Fibroblast of lung (primary cell): Measurements from ENCODE around the gene ZFPM1. TPM values are rescaled to one million over a fixed set of nuclear protein-coding genes. Genes with fewer than 3 reads are reported as not detected.

Experiments
- DNase-seq, 2 donors: peaks; one replicate each; pipeline versions ENCODE4 v3.0.0 to v3.0.0-alpha.2; 2010; ENCODE audit warnings: low read depth in 2 of 2
- H2AFZ ChIP-seq: 2 replicates; pipeline ENCODE4 v1.5.1; 2012; ENCODE audit warnings: low read length, control low read depth, inconsistent platforms
- H3K27ac ChIP-seq: 2 replicates; pipeline ENCODE4 v1.5.1; 2011; ENCODE audit warnings: low read length, control low read depth; ENCODE audit not compliant: insufficient read depth
- H3K27me3 ChIP-seq: 2 replicates; pipeline ENCODE4 v1.5.1; 2011; ENCODE audit warnings: mild to moderate bottlenecking, low read length; ENCODE audit not compliant: control insufficient read depth, insufficient read depth
- H3K36me3 ChIP-seq: 2 replicates; pipeline ENCODE4 v1.5.1; 2011; ENCODE audit warnings: low read length; ENCODE audit not compliant: control insufficient read depth, insufficient read depth
- H3K4me1 ChIP-seq: 2 replicates; pipeline ENCODE4 v1.5.1; 2011; ENCODE audit warnings: low read length; ENCODE audit not compliant: control insufficient read depth, insufficient read depth; ENCODE audit errors: extremely low read depth
- H3K4me2 ChIP-seq: 2 replicates; pipeline ENCODE4 v1.5.1; 2011; ENCODE audit warnings: low read length, control low read depth; ENCODE audit not compliant: insufficient read depth; ENCODE audit errors: extremely low read depth
- H3K4me3 ChIP-seq, 4 experiments: fragments of 200-600 bp in 1 of 4; sonication (generic) in 1 of 4; replicated peaks in 1 of 4; 2 replicates each; pipeline ENCODE4 v1.5.1; 2011 to 2016; ENCODE audit warnings: low read length in 4 of 4, low read depth in 3 of 4, mild to moderate bottlenecking in 3 of 4, control low read depth in 2 of 4, inconsistent platforms in 1 of 4, mixed read lengths in 1 of 4; ENCODE audit not compliant: insufficient read depth in 1 of 4; ENCODE audit errors: control extremely low read depth in 1 of 4
- H3K79me2 ChIP-seq: 2 replicates; pipeline ENCODE4 v1.5.1; 2012; ENCODE audit warnings: mild to moderate bottlenecking, low read length, inconsistent platforms; ENCODE audit not compliant: control insufficient read depth, insufficient read depth
- H3K9ac ChIP-seq: 2 replicates; pipeline ENCODE4 v1.5.1; 2011; ENCODE audit warnings: mild to moderate bottlenecking, low read length, control low read depth; ENCODE audit not compliant: insufficient read depth
- H3K9me3 ChIP-seq: 2 replicates; pipeline ENCODE4 v1.5.1; 2012; ENCODE audit warnings: low read depth, low read length; ENCODE audit not compliant: control insufficient read depth, insufficient read depth
- H4K20me1 ChIP-seq: 2 replicates; pipeline ENCODE4 v1.5.1; 2011; ENCODE audit warnings: low read length; ENCODE audit not compliant: control insufficient read depth, insufficient read depth; ENCODE audit errors: extremely low read depth
- CTCF ChIP-seq, 2 donors: IDR thresholded peaks in 1 of 2; conservative IDR thresholded peaks in 1 of 2; 1 replicate in 1 of 2; 2 replicates in 1 of 2; pipeline ENCODE4 v1.5.1; 2011 to 2012; ENCODE audit warnings: low read length in 2 of 2, control low read depth in 1 of 2, inconsistent platforms in 1 of 2, low read depth in 1 of 2, mild to moderate bottlenecking in 1 of 2
- EZH2 ChIP-seq: IDR thresholded peaks from 2 replicates; pipeline ENCODE4 v1.5.1; 2012; ENCODE audit warnings: low read length, control low read depth, mild to moderate bottlenecking; ENCODE audit errors: missing control alignments
- polyA plus RNA-seq, 2 donors: library from polyadenylated mRNA; depleted of rRNA in 1 of 2; stranded (reverse) in 1 of 2; unstranded in 1 of 2; fragments of >200 nt; gene quantifications; 2 replicates each; pipeline ENCODE4 v1.2.1, GENCODE V29; 2011 to 2012; ENCODE audit warnings: missing spikeins in 1 of 2
- total RNA-seq: library from RNA; depleted of rRNA; stranded (reverse); fragments of >200 nt; gene quantifications from 2 replicates; pipeline ENCODE4 v1.2.1, GENCODE V29; 2014

ZFPM1 gene
- total and polyA plus RNA-seq, 2 donors (not counting 1 experiment from before 2014, with no cell fraction given), result 0.27 to 1.7 TPM

DNA sequence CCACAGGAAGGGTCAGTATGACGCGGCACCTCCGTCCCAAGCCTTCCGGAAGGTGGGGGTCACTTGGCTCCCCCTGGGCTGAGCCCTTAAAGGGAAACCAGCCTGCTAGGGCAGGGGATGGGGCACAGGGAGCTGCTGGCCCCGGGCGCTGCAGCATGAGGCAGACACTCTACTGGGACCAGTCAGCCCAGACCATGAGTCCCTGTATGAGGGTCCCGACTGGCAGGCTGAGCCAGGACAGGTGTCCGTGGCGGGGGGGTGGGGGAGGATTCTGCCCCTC is 73.8 kb downstream of the ZFPM1 start:
- Histone ChIP-seq H3K9me3 (no peaks in the 10 kb centered on the region), H3K27me3 (peaks cover 10% of the 10 kb centered on the region), H3K27ac (no peak overlapping the region), H3K4me2 (no peak overlapping the region), H4K20me1 (no peaks in the 10 kb centered on the region), H3K4me3 (no peak overlapping the region), H3K4me1 (no peaks in the 10 kb centered on the region), H3K79me2 (no peaks in the 10 kb centered on the region), H3K36me3 (peaks cover 1% of the 10 kb centered on the region), H2AFZ (no peak overlapping the region), H3K9ac (no peak overlapping the region)
- no peak for DNase-seq
- no peak for TF ChIP-seq EZH2
- TF ChIP-seq CTCF (conservative IDR thresholded peaks at IDR 0.05 in 1 of 2, IDR thresholded peaks at IDR 0.05 in 1 of 2; ENCODE audit: low read depth in 1 of 2, low read length in 2 of 2), result no peak

- Histone ChIP-seq H3K9ac (no peak overlapping the region), H3K27me3 (peaks cover 10% of the 10 kb centered on the region), H3K36me3 (peaks cover 1% of the 10 kb centered on the region), H3K9me3 (no peaks in the 10 kb centered on the region), H3K27ac (no peak overlapping the region), H4K20me1 (no peaks in the 10 kb centered on the region), H3K79me2 (no peaks in the 10 kb centered on the region), H3K4me2 (no peak overlapping the region), H3K4me1 (no peaks in the 10 kb centered on the region), H2AFZ (no peak overlapping the region), H3K4me3 (no peak overlapping the region)
- peak; percentile 49 to 72 for DNase-seq
- TF ChIP-seq EZH2 (no peak), CTCF (conservative IDR thresholded peaks at IDR 0.05 in 1 of 2, IDR thresholded peaks at IDR 0.05 in 1 of 2; ENCODE audit: low read depth in 1 of 2, low read length in 2 of 2) (peak; percentile 73 to 74)
Observed at GRCh38 chr16:88527186-88527936, 74.3 kb downstream of the ZFPM1 start.

DNA sequence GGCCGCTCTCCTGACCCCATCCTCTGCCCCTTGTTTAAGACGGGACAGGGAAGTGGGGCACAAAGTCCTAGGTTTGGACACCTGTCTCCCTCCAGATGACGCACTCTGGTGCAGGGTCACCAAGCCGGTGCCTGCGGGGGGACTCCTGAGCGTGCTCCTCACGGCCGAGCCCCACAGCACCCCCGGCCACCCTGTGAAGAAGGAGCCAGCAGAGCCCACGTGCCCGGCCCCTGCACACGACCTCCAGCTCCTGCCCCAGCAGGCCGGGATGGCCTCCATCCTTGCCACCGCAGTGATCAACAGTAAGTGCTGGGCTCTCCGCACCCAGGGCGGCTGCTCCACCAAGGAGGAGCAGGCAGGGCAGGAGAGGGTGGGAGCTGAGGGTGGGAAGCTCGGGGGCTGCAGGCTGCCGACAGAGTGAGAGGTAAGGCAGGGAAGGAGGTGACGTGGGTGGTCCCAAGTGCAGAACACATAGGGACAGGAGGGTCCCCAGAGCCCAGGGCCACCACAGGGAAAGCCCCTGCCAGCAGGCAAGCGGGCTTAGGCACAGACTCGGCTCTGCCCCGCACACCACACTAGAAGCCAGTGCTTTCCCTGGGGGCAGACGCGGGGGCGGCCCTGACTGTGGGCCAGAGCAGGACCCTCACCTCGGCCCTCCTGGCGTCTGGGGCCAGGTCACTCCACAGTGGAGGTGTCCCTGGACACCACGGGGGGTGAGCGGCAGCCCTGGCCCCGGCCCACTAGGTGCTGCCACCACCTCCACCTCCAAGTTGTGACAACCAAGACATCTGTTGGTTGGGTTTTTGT is 75.1 kb downstream of the ZFPM1 start:
- Histone ChIP-seq H3K4me1 (no peaks in the 10 kb centered on the region), H3K27me3 (peaks cover 10% of the 10 kb centered on the region), H2AFZ (no peak overlapping the region), H3K4me3 (no peak overlapping the region), H3K9me3 (no peaks in the 10 kb centered on the region), H3K4me2 (no peak overlapping the region), H3K79me2 (no peaks in the 10 kb centered on the region), H3K27ac (no peak overlapping the region), H4K20me1 (no peaks in the 10 kb centered on the region), H3K36me3 (peaks cover 1% of the 10 kb centered on the region), H3K9ac (no peak overlapping the region)
- DNase-seq, result no peak
- TF ChIP-seq EZH2, result no peak
- no peak for TF ChIP-seq CTCF (conservative IDR thresholded peaks at IDR 0.05 in 1 of 2, IDR thresholded peaks at IDR 0.05 in 1 of 2; ENCODE audit: low read depth in 1 of 2, low read length in 2 of 2)
